MM.1S (cell line): ENCODE measurements around the gene KCNIP1.

ENCODE experiments used
- DNase-seq: peaks from one replicate; pipeline ENCODE4 v3.0.0-alpha.2; 2015
- H2AFZ ChIP-seq: fragments of 300-600 bp; sonication (generic); 2 replicates; pipeline ENCODE4 v1.6.0; 2016; ENCODE audit warnings: antibody characterized with exemption, low read length
- H3F3A ChIP-seq: fragments of 300-600 bp; sonication (generic); 2 replicates; pipeline ENCODE4 v1.6.1; 2016; ENCODE audit warnings: mild to moderate bottlenecking, antibody characterized with exemption, low read length, moderate library complexity, mixed read lengths; ENCODE audit not compliant: insufficient read depth
- H3K27ac ChIP-seq: fragments of 300-600 bp; sonication (generic); 2 replicates; pipeline ENCODE4 v1.5.1; 2016; ENCODE audit warnings: mild to moderate bottlenecking, low read length
- H3K27me3 ChIP-seq: fragments of 300-600 bp; sonication (generic); replicated peaks from 2 replicates; pipeline ENCODE4 v1.6.0; 2016; ENCODE audit warnings: low read length; ENCODE audit not compliant: insufficient read depth
- H3K36me3 ChIP-seq: fragments of 300-600 bp; sonication (generic); replicated peaks from 2 replicates; pipeline ENCODE4 v1.6.1; 2016; ENCODE audit warnings: mild to moderate bottlenecking, low read length, mixed read lengths; ENCODE audit not compliant: insufficient read depth
- H3K4me1 ChIP-seq: fragments of 300-600 bp; sonication (generic); 2 replicates; pipeline ENCODE4 v1.6.1; 2016; ENCODE audit warnings: low read length, mixed read lengths
- H3K4me2 ChIP-seq: fragments of 300-600 bp; sonication (generic); 2 replicates; pipeline ENCODE4 v1.6.0; 2016; ENCODE audit warnings: low read depth, low read length
- H3K4me3 ChIP-seq: fragments of 300-600 bp; sonication (generic); 2 replicates; pipeline ENCODE4 v1.5.1; 2016; ENCODE audit warnings: low read length, mixed read lengths
- H3K79me2 ChIP-seq: fragments of 300-600 bp; sonication (generic); 2 replicates; pipeline ENCODE4 v1.6.1; 2016; ENCODE audit warnings: mixed run types, low read length, mixed read lengths
- H3K9ac ChIP-seq: fragments of 300-600 bp; sonication (generic); 2 replicates; pipeline ENCODE4 v1.6.1; 2016; ENCODE audit warnings: low read length, mixed read lengths
- H3K9me2 ChIP-seq: fragments of 300-600 bp; sonication (generic); replicated peaks from 2 replicates; pipeline ENCODE4 v1.6.1; 2016; ENCODE audit warnings: mild to moderate bottlenecking, low read length, mixed read lengths; ENCODE audit not compliant: insufficient read depth
- H3K9me3 ChIP-seq: fragments of 300-600 bp; sonication (generic); replicated peaks from 2 replicates; pipeline ENCODE4 v1.6.1; 2016; ENCODE audit warnings: mild to moderate bottlenecking, low read length, mixed read lengths; ENCODE audit not compliant: insufficient read depth
- H4K20me1 ChIP-seq: fragments of 300-600 bp; sonication (generic); 2 replicates; pipeline ENCODE4 v1.6.1; 2016; ENCODE audit warnings: mild to moderate bottlenecking, low read length, moderate library complexity, mixed read lengths; ENCODE audit not compliant: insufficient read depth
- CTCF ChIP-seq: fragments of 300-600 bp; sonication (generic); IDR thresholded peaks from 2 replicates; pipeline ENCODE4 v1.5.1; 2016; ENCODE audit warnings: antibody characterized with exemption, low read length, mixed read lengths
- EZH2 ChIP-seq: fragments of 300-600 bp; sonication (generic); optimal IDR thresholded peaks from 2 replicates; pipeline ENCODE3; 2017; ENCODE audit warnings: low read depth, mild to moderate bottlenecking, antibody characterized with exemption, low read length, mixed read lengths
- EZH2phosphoT487 ChIP-seq: fragments of 300-600 bp; sonication (generic); IDR thresholded peaks from 2 replicates; pipeline ENCODE4 v1.6.1; 2018; ENCODE audit warnings: antibody characterized with exemption, low read length

KCNIP1 gene

GRCh38 chr5:170503990-170504596 is at the start of gene KCNIP1:
Gene KCNIP1, plus strand, starts transcription at chr5:170504020.
- Histone ChIP-seq H3K9me3 (no peaks in the 10 kb centered on the region), H2AFZ (no peak within 1 kb of the TSS), H3K9ac (no peak within 1 kb of the TSS), H3K79me2 (no peaks in the 10 kb centered on the region), H3K4me2 (no peak within 1 kb of the TSS), H3K4me1 (no peaks in the 10 kb centered on the region), H3K9me2 (no peaks in the 10 kb centered on the region), H3K27me3 (no peaks in the 10 kb centered on the region), H4K20me1 (no peaks in the 10 kb centered on the region), H3F3A (no peaks in the 10 kb centered on the region), H3K36me3 (no peaks in the 10 kb centered on the region), H3K27ac (no peak within 1 kb of the TSS), H3K4me3 (no peak within 1 kb of the TSS)
- DNase-seq: no peak
- TF ChIP-seq CTCF (no peak), EZH2phosphoT487 (no peak), EZH2 (no peak)

GRCh38 chr5:170463426-170463825 is 40.4 kb upstream of the KCNIP1 start:
- H3K36me3 ChIP-seq: no peaks in the 10 kb centered on the region

GRCh38 chr5:170464280-170465127 is 39.3 kb upstream of the KCNIP1 start:
- TF ChIP-seq EZH2phosphoT487 (no peak), EZH2 (no peak), CTCF (no peak)
- no peak overlapping the region for H3K27ac ChIP-seq
- DNase-seq: no peak
- H3K79me2 ChIP-seq: no peaks in the 10 kb centered on the region
- no peaks in the 10 kb centered on the region for H4K20me1 ChIP-seq
- no peak overlapping the region for H2AFZ ChIP-seq
- H3K4me1 ChIP-seq: no peaks in the 10 kb centered on the region
- no peaks in the 10 kb centered on the region for H3K27me3 ChIP-seq
- no peak overlapping the region for H3K4me3 ChIP-seq
- H3K9me3 ChIP-seq: no peaks in the 10 kb centered on the region
- H3F3A ChIP-seq: no peaks in the 10 kb centered on the region
- no peaks in the 10 kb centered on the region for H3K36me3 ChIP-seq
- no peak overlapping the region for H3K4me2 ChIP-seq
- no peak overlapping the region for H3K9ac ChIP-seq
- H3K9me2 ChIP-seq: no peaks in the 10 kb centered on the region

More at GRCh38 chr5:170463426-170463825, 40.4 kb upstream of the KCNIP1 start:
- Histone ChIP-seq H3K9me2 (no peaks in the 10 kb centered on the region), H3K9ac (no peak overlapping the region), H3K4me3 (no peak overlapping the region), H3F3A (no peaks in the 10 kb centered on the region), H4K20me1 (no peaks in the 10 kb centered on the region), H3K4me2 (no peak overlapping the region), H2AFZ (no peak overlapping the region), H3K4me1 (no peaks in the 10 kb centered on the region), H3K27me3 (no peaks in the 10 kb centered on the region), H3K27ac (no peak overlapping the region), H3K9me3 (no peaks in the 10 kb centered on the region), H3K79me2 (no peaks in the 10 kb centered on the region)
- DNase-seq: no peak
- no peak for TF ChIP-seq EZH2
- TF ChIP-seq CTCF: no peak
- no peak for TF ChIP-seq EZH2phosphoT487
